Esophagus muscularis mucosa (tissue), 4 donors: ENCODE measurements around the gene ST3GAL3.

Experiments
- EP300 ChIP-seq: sonication (generic); formaldehyde crosslinking; IDR thresholded peaks from one replicate; pipeline ENCODE4 v1.6.1; 2017; ENCODE audit warnings: antibody characterized with exemption
- POLR2A ChIP-seq: fragments of 450-650 bp; IDR thresholded peaks from one replicate; pipeline ENCODE4 v1.6.1; 2017; ENCODE audit warnings: antibody characterized with exemption, moderate library complexity, mild to moderate bottlenecking, low read depth
- POLR2AphosphoS5 ChIP-seq, 2 donors: sonication (generic); formaldehyde crosslinking; IDR thresholded peaks; one replicate each; pipeline ENCODE4 v1.6.1; 2017; ENCODE audit warnings: antibody characterized with exemption in 2 of 2
- TF ChIP-seq, protein P1 (sequence below), 3 experiments: fragments of 200-600 bp in 2 of 3; fragments of 450-650 bp in 1 of 3; sonication (generic) in 2 of 3; IDR thresholded peaks; one replicate each; pipeline ENCODE4 v1.5.1; 2017 to 2019; ENCODE audit warnings: antibody characterized with exemption in 3 of 3, mild to moderate bottlenecking in 2 of 3, moderate library complexity in 1 of 3

- TF ChIP-seq, protein P1, sequence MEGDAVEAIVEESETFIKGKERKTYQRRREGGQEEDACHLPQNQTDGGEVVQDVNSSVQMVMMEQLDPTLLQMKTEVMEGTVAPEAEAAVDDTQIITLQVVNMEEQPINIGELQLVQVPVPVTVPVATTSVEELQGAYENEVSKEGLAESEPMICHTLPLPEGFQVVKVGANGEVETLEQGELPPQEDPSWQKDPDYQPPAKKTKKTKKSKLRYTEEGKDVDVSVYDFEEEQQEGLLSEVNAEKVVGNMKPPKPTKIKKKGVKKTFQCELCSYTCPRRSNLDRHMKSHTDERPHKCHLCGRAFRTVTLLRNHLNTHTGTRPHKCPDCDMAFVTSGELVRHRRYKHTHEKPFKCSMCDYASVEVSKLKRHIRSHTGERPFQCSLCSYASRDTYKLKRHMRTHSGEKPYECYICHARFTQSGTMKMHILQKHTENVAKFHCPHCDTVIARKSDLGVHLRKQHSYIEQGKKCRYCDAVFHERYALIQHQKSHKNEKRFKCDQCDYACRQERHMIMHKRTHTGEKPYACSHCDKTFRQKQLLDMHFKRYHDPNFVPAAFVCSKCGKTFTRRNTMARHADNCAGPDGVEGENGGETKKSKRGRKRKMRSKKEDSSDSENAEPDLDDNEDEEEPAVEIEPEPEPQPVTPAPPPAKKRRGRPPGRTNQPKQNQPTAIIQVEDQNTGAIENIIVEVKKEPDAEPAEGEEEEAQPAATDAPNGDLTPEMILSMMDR (IDR thresholded peaks at IDR 0.05), result no peak
- TF ChIP-seq EP300 (no peak), POLR2AphosphoS5 (IDR thresholded peaks at IDR 0.05) (no peak), POLR2A (no peak)
Measured at GRCh38 chr1:43766086-43766784, 58.9 kb downstream of the ST3GAL3 start.
